HCT116 (cell line): ENCODE measurements around the gene TAC1. TPM values are rescaled to one million over a fixed set of nuclear protein-coding genes. Genes with fewer than 3 reads are reported as not detected.

Experiments used
- ATAC-seq: fragments of 200-7000 bp; cut with Tn5 transposase; 2 replicates; pipeline ENCODE4 v1.9.1; 2020; ENCODE audit warnings: mild to moderate bottlenecking, moderate library complexity
- BruUV-seq: library from RNA; stranded (reverse); fragments of 400-500 nt; replicated peaks from 2 replicates; lab custom pipeline; 2021; lab: Mats Ljungman, UMichigan
- CTCF ChIA-PET: fragments of 300-600 bp; sonication (Branson Sonifier 250); formaldehyde crosslinking; loops from one replicate; lab custom pipeline; 2021; ENCODE audit warnings: antibody characterized with exemption; lab: Charles Lee
- POLR2A ChIA-PET: fragments of 300-600, 350-600 bp; sonication (Branson Sonifier 250); formaldehyde crosslinking; loops from one replicate; lab custom pipeline; 2021; ENCODE audit warnings: antibody characterized with exemption; lab: Charles Lee
- RAD21 ChIA-PET, 2 experiments: fragments of 300-600 bp; sonication (Branson Sonifier 250); formaldehyde crosslinking; loops; one replicate each; lab custom pipeline; 2023; ENCODE audit warnings: low total read pairs in 2 of 2; ENCODE audit not compliant: uncharacterized antibody in 2 of 2, unreplicated experiment in 2 of 2, low non-redundant PET in 1 of 2; lab: Charles Lee
- DNase-seq: peaks from one replicate; pipeline ENCODE4 v3.0.0-alpha.2; 2010; ENCODE audit warnings: low read depth, low spot score
- H2AFZ ChIP-seq: fragments of 200-600 bp; shearing (Covaris generic), sonication (generic); 2 replicates; pipeline ENCODE4 v1.6.1; 2017; ENCODE audit warnings: low read depth, mixed run types, mixed read lengths, antibody characterized with exemption, low read length; ENCODE audit not compliant: poor library complexity, severe bottlenecking
- H3K27ac ChIP-seq: 2 replicates; pipeline ENCODE4 v1.5.1; 2012; ENCODE audit warnings: low read depth, low read length
- H3K27me3 ChIP-seq: fragments of 200-600 bp; sonication (generic); 2 replicates; pipeline ENCODE4 v1.6.1; 2016; ENCODE audit warnings: mixed run types, low read length, mixed read lengths; ENCODE audit not compliant: insufficient read depth
- H3K36me3 ChIP-seq, 2 experiments: fragments of 200-500 bp in 1 of 2; fragments of 200-600 bp in 1 of 2; sonication (Bioruptor generic) in 1 of 2; sonication (generic) in 1 of 2; 2 replicates each; pipeline versions ENCODE4 v1.5.1 to v1.6.1; 2014 to 2016; ENCODE audit warnings: low read length in 2 of 2, inconsistent platforms in 1 of 2, mixed read lengths in 1 of 2, mixed run types in 1 of 2; ENCODE audit not compliant: insufficient read depth in 2 of 2, control insufficient read depth in 1 of 2
- H3K4me1 ChIP-seq, 2 experiments: fragments of 200-600 bp in 1 of 2; sonication (generic) in 1 of 2; 2 replicates each; pipeline versions ENCODE4 v1.5.1 to v1.6.1; 2012 to 2017; ENCODE audit warnings: low read length in 2 of 2, inconsistent platforms in 1 of 2, mild to moderate bottlenecking in 1 of 2, mixed read lengths in 1 of 2, mixed run types in 1 of 2, moderate library complexity in 1 of 2; ENCODE audit not compliant: insufficient read depth in 2 of 2, control insufficient read depth in 1 of 2
- H3K4me2 ChIP-seq: fragments of 200-600 bp; sonication (generic); 2 replicates; pipeline ENCODE4 v1.6.1; 2017; ENCODE audit warnings: mixed run types, low read length, mixed read lengths
- H3K4me3 ChIP-seq, 2 experiments: fragments of 200-600 bp in 1 of 2; sonication (generic) in 1 of 2; replicated peaks in 1 of 2; 2 replicates each; pipeline ENCODE4 v1.5.1; 2011 to 2016; ENCODE audit warnings: low read length in 2 of 2, control low read depth in 1 of 2, low read depth in 1 of 2, mild to moderate bottlenecking in 1 of 2, mixed read lengths in 1 of 2, mixed run types in 1 of 2
- H3K79me2 ChIP-seq: fragments of 200-600 bp; sonication (generic); 2 replicates; pipeline ENCODE4 v1.6.1; 2017; ENCODE audit warnings: mild to moderate bottlenecking, mixed run types, low read length, moderate library complexity, mixed read lengths; ENCODE audit not compliant: insufficient read depth
- H3K9ac ChIP-seq: fragments of 200-600 bp; sonication (generic); 2 replicates; pipeline ENCODE4 v1.6.1; 2016; ENCODE audit warnings: low read length, mixed read lengths
- H3K9me2 ChIP-seq: fragments of 200-600 bp; sonication (generic), shearing (Covaris generic); 2 replicates; pipeline ENCODE4 v1.6.1; 2017; ENCODE audit warnings: mixed run types, mild to moderate bottlenecking, moderate library complexity; ENCODE audit not compliant: insufficient read depth
- H3K9me3 ChIP-seq, 2 experiments: fragments of 200-500 bp in 1 of 2; fragments of 200-600 bp in 1 of 2; sonication (Bioruptor generic) in 1 of 2; sonication (generic) in 1 of 2; 2 replicates each; pipeline ENCODE4 v1.6.1; 2014 to 2017; ENCODE audit warnings: low read length in 2 of 2, mixed read lengths in 2 of 2, inconsistent platforms in 1 of 2, low read depth in 1 of 2, mild to moderate bottlenecking in 1 of 2, mixed run types in 1 of 2, moderate library complexity in 1 of 2; ENCODE audit not compliant: control insufficient read depth in 1 of 2, insufficient read depth in 1 of 2
- H4K20me1 ChIP-seq: fragments of 200-600 bp; sonication (generic), shearing (Covaris generic); 2 replicates; pipeline ENCODE4 v1.6.1; 2017; ENCODE audit warnings: mixed run types, mild to moderate bottlenecking, moderate library complexity; ENCODE audit not compliant: insufficient read depth
- ATF3 ChIP-seq: IDR thresholded peaks from 2 replicates; pipeline ENCODE4 v1.6.1; 2012
- CBX3 ChIP-seq: IDR thresholded peaks from 2 replicates; pipeline ENCODE4 v1.6.1; 2012; ENCODE audit warnings: low read depth
- CTCF ChIP-seq, 3 experiments: fragments of 200-600 bp in 1 of 3; sonication (generic) in 1 of 3; IDR thresholded peaks in 2 of 3; conservative IDR thresholded peaks in 1 of 3; 2 replicates each; pipeline ENCODE4 v1.5.1; 2012 to 2017; ENCODE audit warnings: low read depth in 2 of 3, low read length in 2 of 3, antibody characterized with exemption in 1 of 3, borderline replicate concordance in 1 of 3, control low read depth in 1 of 3, mild to moderate bottlenecking in 1 of 3, mixed read lengths in 1 of 3, mixed run types in 1 of 3, moderate library complexity in 1 of 3; ENCODE audit not compliant: insufficient read depth in 1 of 3
- EGR1 ChIP-seq: IDR thresholded peaks from 2 replicates; pipeline ENCODE4 v1.6.1; 2012; ENCODE audit warnings: low read depth
- ELF1 ChIP-seq: IDR thresholded peaks from 2 replicates; pipeline ENCODE4 v1.6.1; 2012; ENCODE audit warnings: low read depth, borderline replicate concordance
- FOSL1 ChIP-seq: IDR thresholded peaks from 2 replicates; pipeline ENCODE4 v1.6.1; 2012; ENCODE audit warnings: low read depth
- JUND ChIP-seq: IDR thresholded peaks from 2 replicates; pipeline ENCODE4 v1.6.1; 2012
- POLR2A ChIP-seq: IDR thresholded peaks from 2 replicates; pipeline ENCODE4 v1.7.0; 2011; ENCODE audit warnings: borderline replicate concordance; ENCODE audit not compliant: insufficient read depth, insufficient read length; ENCODE audit errors: extremely low read depth
- RAD21 ChIP-seq: IDR thresholded peaks from 2 replicates; pipeline ENCODE4 v1.6.1; 2012; ENCODE audit warnings: low read depth, mild to moderate bottlenecking
- REST ChIP-seq: IDR thresholded peaks from 2 replicates; pipeline ENCODE4 v1.6.1; 2012; ENCODE audit warnings: low read depth
- SP1 ChIP-seq: IDR thresholded peaks from 2 replicates; pipeline ENCODE4 v1.6.1; 2012; ENCODE audit warnings: low read depth
- SRF ChIP-seq: IDR thresholded peaks from 2 replicates; pipeline ENCODE4 v1.6.1; 2012; ENCODE audit warnings: low read depth
- YY1 ChIP-seq: IDR thresholded peaks from 2 replicates; pipeline ENCODE4 v1.6.1; 2011; ENCODE audit warnings: low read length, low read depth, moderate library complexity, mild to moderate bottlenecking; ENCODE audit not compliant: insufficient replicate concordance; ENCODE audit errors: extremely low read depth
- ZFX ChIP-seq: fragments of 450-650 bp; IDR thresholded peaks from 2 replicates; pipeline ENCODE4 v1.6.1; 2017
- intact Hi-C: fragments of 100-400 bp; cut with micrococcal nuclease; formaldehyde crosslinking; loops from 2 replicates; pipeline ENCODE4 v1.10.0; 2022
- total RNA-seq: library from RNA; stranded (reverse); gene quantifications from one replicate; pipeline ENCODE4 v1.2.1, GENCODE V29; 2021; ENCODE audit not compliant: unreplicated experiment
- TF ChIP-seq, protein P1 (sequence below): IDR thresholded peaks from 2 replicates; pipeline ENCODE4 v1.6.1; 2012

TAC1 gene
- total RNA-seq, 1 experiment from 2014 or later: not detected

DNA sequence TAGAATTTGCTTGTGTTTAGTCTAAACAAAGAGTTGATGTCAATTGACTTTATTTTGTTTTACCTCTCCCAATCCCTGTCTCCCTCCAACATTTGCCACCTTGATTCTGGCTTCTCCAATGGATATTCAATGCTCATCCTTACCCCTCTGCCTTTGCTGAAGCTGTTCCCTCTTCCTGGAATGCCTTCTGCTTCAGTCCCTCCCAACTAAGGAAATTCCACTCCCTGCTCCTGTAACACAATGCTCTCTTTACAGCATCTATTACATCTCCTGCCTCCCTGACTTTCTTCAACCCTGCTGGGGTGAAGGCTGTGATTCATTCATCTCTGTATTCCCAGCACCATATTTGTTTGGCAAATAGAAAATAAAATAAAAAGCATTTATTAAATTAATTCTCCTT, 34.5 kb upstream of the TAC1 start:
- H3K4me1 ChIP-seq: no peaks in the 10 kb centered on the region
- ATAC-seq (no peak), DNase-seq (no peak)
- H3K79me2 ChIP-seq: no peaks in the 10 kb centered on the region
- H3K4me3 ChIP-seq: no peak overlapping the region
- CTCF ChIA-PET: no interaction called here
- H3K27me3 ChIP-seq: no peaks in the 10 kb centered on the region
- no peaks in the 10 kb centered on the region for H3K9me2 ChIP-seq
- intact Hi-C loops: no loop called here
- RAD21 ChIA-PET: no interaction called here
- POLR2A ChIA-PET: no interaction called here
- no peak overlapping the region for H3K27ac ChIP-seq
- no peak overlapping the region for H2AFZ ChIP-seq
- no peaks in the 10 kb centered on the region for H4K20me1 ChIP-seq
- no peak overlapping the region for H3K9ac ChIP-seq
- no peaks in the 10 kb centered on the region for H3K9me3 ChIP-seq
- BruUV-seq: no TSS peak
- H3K4me2 ChIP-seq: no peak overlapping the region
- no peak for TF ChIP-seq REST
- TF ChIP-seq JUND: no peak
- no peak for TF ChIP-seq EGR1
- TF ChIP-seq, protein P1, sequence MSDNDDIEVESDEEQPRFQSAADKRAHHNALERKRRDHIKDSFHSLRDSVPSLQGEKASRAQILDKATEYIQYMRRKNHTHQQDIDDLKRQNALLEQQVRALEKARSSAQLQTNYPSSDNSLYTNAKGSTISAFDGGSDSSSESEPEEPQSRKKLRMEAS: no peak
- no peak for TF ChIP-seq POLR2A
- no peak for TF ChIP-seq SP1
- TF ChIP-seq ZFX: no peak
- TF ChIP-seq YY1: no peak
- TF ChIP-seq ATF3: no peak
- no peak for TF ChIP-seq CBX3
- TF ChIP-seq CTCF (IDR thresholded peaks at IDR 0.05 in 2 of 3, conservative IDR thresholded peaks at IDR 0.05 in 1 of 3; ENCODE audit: borderline replicate concordance in 1 of 3, insufficient read depth in 1 of 3, low read depth in 2 of 3, low read length in 2 of 3): no peak
- no peak for TF ChIP-seq RAD21
- TF ChIP-seq FOSL1: no peak
- no peak for TF ChIP-seq SRF
- TF ChIP-seq ELF1: no peak
- no peaks in the 10 kb centered on the region for H3K36me3 ChIP-seq
